Renal cortical epithelial cell (primary cell): ENCODE results near the gene NR2F6. TPM values are rescaled to one million over a fixed set of nuclear protein-coding genes. Genes with fewer than 3 reads are reported as not detected.

Source experiments
- DNase-seq: peaks from one replicate; pipeline ENCODE4 v3.0.0-alpha.2; 2011; ENCODE audit warnings: low read depth
- total RNA-seq: library from RNA; depleted of rRNA; stranded (reverse); fragments of >200 nt; gene quantifications from 2 replicates; pipeline ENCODE4 v1.2.3, GENCODE V29; 2014

NR2F6 gene
- total RNA-seq, 1 donor from 2014 or later: 118 TPM

- no peak for DNase-seq
These were observed 18.3 kb upstream of the NR2F6 start for GRCh38 chr19:17263712-17264640.

GRCh38 chr19:17262557-17262956, 16.8 kb upstream of the NR2F6 start:
- DNase-seq: no peak

GRCh38 chr19:17260842-17261325, 15.2 kb upstream of the NR2F6 start:
- DNase-seq: peak; percentile 62

GRCh38 chr19:17259934-17260333, 14.2 kb upstream of the NR2F6 start:
- DNase-seq: no peak

GRCh38 chr19:17259118-17259780, 13.5 kb upstream of the NR2F6 start:
- DNase-seq: no peak

GRCh38 chr19:17256130-17256529, 10.4 kb upstream of the NR2F6 start:
- no peak for DNase-seq

- DNase-seq: peak; percentile 71
These were observed 9.5 kb upstream of the NR2F6 start for GRCh38 chr19:17255150-17255621.

GRCh38 chr19:17254636-17255035, 8.9 kb upstream of the NR2F6 start:
- no peak for DNase-seq

GRCh38 chr19:17249887-17250548, 4.3 kb upstream of the NR2F6 start:
- no peak for DNase-seq

GRCh38 chr19:17248011-17248776, 2.5 kb upstream of the NR2F6 start:
- DNase-seq: no peak

GRCh38 chr19:17246681-17247425, 1.1 kb upstream of the NR2F6 start:
- peak; percentile 14 for DNase-seq

- DNase-seq: no peak
These were observed 843 bp downstream of the NR2F6 start for GRCh38 chr19:17244618-17245534.

- peak; percentile 22 for DNase-seq
These were observed 1.7 kb downstream of the NR2F6 start for GRCh38 chr19:17243830-17244617.

GRCh38 chr19:17243211-17243829, 2.4 kb downstream of the NR2F6 start:
- DNase-seq: no peak

- DNase-seq: peak; percentile 15
These were observed 3.1 kb downstream of the NR2F6 start for GRCh38 chr19:17242431-17243208.

GRCh38 chr19:17240826-17241399, 4.8 kb downstream of the NR2F6 start:
- no peak for DNase-seq
